Suprapubic skin (tissue), 4 donors: Measurements from ENCODE around the gene KCP. TPM values are rescaled to one million over a fixed set of nuclear protein-coding genes. Genes with fewer than 3 reads are reported as not detected.

Experiments used
- DNase-seq, 2 donors: peaks; one replicate each; pipeline ENCODE4 v3.0.0-alpha.2; 2019; ENCODE audit warnings: low spot score in 2 of 2
- H3K27ac ChIP-seq: fragments of 200-600 bp; sonication (generic); one replicate; pipeline ENCODE4 v1.5.1; 2019
- H3K27me3 ChIP-seq: fragments of 200-600 bp; sonication (generic); one replicate; pipeline ENCODE4 v1.5.1; 2019
- H3K36me3 ChIP-seq: fragments of 200-600 bp; sonication (generic); one replicate; pipeline ENCODE4 v1.5.1; 2019
- H3K4me1 ChIP-seq: fragments of 200-600 bp; sonication (generic); one replicate; pipeline ENCODE4 v1.5.1; 2019
- H3K4me3 ChIP-seq: fragments of 200-600 bp; sonication (generic); one replicate; pipeline ENCODE4 v1.5.1; 2019; ENCODE audit warnings: mild to moderate bottlenecking
- H3K9me3 ChIP-seq: fragments of 200-600 bp; sonication (generic); one replicate; pipeline ENCODE4 v1.5.1; 2019
- CTCF ChIP-seq, 2 donors: fragments of 200-600 bp in 1 of 2; fragments of 450-650 bp in 1 of 2; sonication (generic) in 1 of 2; IDR thresholded peaks; one replicate each; pipeline ENCODE4 v1.5.1; 2016 to 2019; ENCODE audit warnings: antibody characterized with exemption in 2 of 2, mild to moderate bottlenecking in 1 of 2, moderate library complexity in 1 of 2
- EP300 ChIP-seq: sonication (generic); formaldehyde crosslinking; IDR thresholded peaks from one replicate; pipeline ENCODE4 v1.6.1; 2017; ENCODE audit warnings: antibody characterized with exemption
- POLR2A ChIP-seq, 2 donors: fragments of 450-650 bp; IDR thresholded peaks; one replicate each; pipeline ENCODE4 v1.6.1; 2017; ENCODE audit warnings: antibody characterized with exemption in 2 of 2, mild to moderate bottlenecking in 2 of 2, moderate library complexity in 2 of 2
- POLR2AphosphoS5 ChIP-seq, 3 donors: sonication (generic); formaldehyde crosslinking; IDR thresholded peaks; one replicate each; pipeline ENCODE4 v1.6.1; 2017; ENCODE audit warnings: antibody characterized with exemption in 3 of 3
- WGBS: methylation state at CpG from one replicate; pipeline ENCODE4 v1.1.5; 2018; 5-methylcytosine and 5-hydroxymethylcytosine counted together
- total RNA-seq, 4 donors: library from RNA; depleted of rRNA; stranded (reverse); fragments of >200 nt; gene quantifications; one replicate each; pipeline ENCODE4 v1.1.0, GENCODE V29; 2016

The KCP gene
- total RNA-seq, 4 donors from 2014 or later, result 0.17 to 0.57 (median 0.36) TPM

GRCh38 chr7:128938544-128939074, 28.1 kb upstream of the KCP start:
- Histone ChIP-seq H3K27ac (peak overlapping the region; percentile 60), H3K27me3 (peaks cover 13% of the 10 kb centered on the region)
- WGBS, result under 1% methylated on average over 17 of the region's 30 CpGs

GRCh38 chr7:128937647-128938543, 27.4 kb upstream of the KCP start, which contains the start of gene IRF5:
TSS of gene IRF5 (plus strand) at chr7:128937927. CDS start at chr7:128942082, 4,155 bp downstream.
- H3K27ac ChIP-seq, result peak within 1 kb of the TSS; percentile 60
- H3K9me3 ChIP-seq, result no peaks in the 10 kb centered on the region
- peaks cover 27% of the 10 kb centered on the region for H3K4me1 ChIP-seq
- DNase-seq, result peak in 1 of 2 donors; percentile 78
- TF ChIP-seq CTCF (IDR thresholded peaks at IDR 0.05) (no peak), POLR2AphosphoS5 (IDR thresholded peaks at IDR 0.05) (no peak), POLR2A (IDR thresholded peaks at IDR 0.05) (no peak), EP300 (no peak)
- H3K4me3 ChIP-seq, result peak within 1 kb of the TSS; percentile 72
- 1% methylated on average over 51 of the region's 83 CpGs for WGBS
- H3K36me3 ChIP-seq, result no peaks in the 10 kb centered on the region
- H3K27me3 ChIP-seq, result peaks cover 16% of the 10 kb centered on the region

More at GRCh38 chr7:128938544-128939074, 28.1 kb upstream of the KCP start:
- Histone ChIP-seq H3K36me3 (no peaks in the 10 kb centered on the region), H3K9me3 (no peaks in the 10 kb centered on the region), H3K4me3 (peak overlapping the region; percentile 72), H3K4me1 (peaks cover 22% of the 10 kb centered on the region)
- peak in 1 of 2 donors; percentile 65 for DNase-seq
- no peak for TF ChIP-seq CTCF (IDR thresholded peaks at IDR 0.05)
- TF ChIP-seq POLR2AphosphoS5 (IDR thresholded peaks at IDR 0.05), result no peak
- TF ChIP-seq EP300, result no peak

GRCh38 chr7:128937271-128937646, 26.8 kb upstream of the KCP start:
- peak overlapping the region; percentile 60 for H3K27ac ChIP-seq
- TF ChIP-seq POLR2A (IDR thresholded peaks at IDR 0.05), result no peak
- TF ChIP-seq POLR2AphosphoS5 (IDR thresholded peaks at IDR 0.05), result no peak
- TF ChIP-seq CTCF (IDR thresholded peaks at IDR 0.05), result no peak
- no peak for TF ChIP-seq EP300
- WGBS, result 70% methylated on average over 10 of the region's 17 CpGs
- peaks cover 28% of the 10 kb centered on the region for H3K4me1 ChIP-seq
- no peaks in the 10 kb centered on the region for H3K9me3 ChIP-seq
- H3K27me3 ChIP-seq, result peaks cover 18% of the 10 kb centered on the region
- H3K36me3 ChIP-seq, result no peaks in the 10 kb centered on the region
- peak in 1 of 2 donors; percentile 72 for DNase-seq
- H3K4me3 ChIP-seq, result peak overlapping the region; percentile 72

- Histone ChIP-seq H3K4me1 (peaks cover 28% of the 10 kb centered on the region), H3K27me3 (peaks cover 18% of the 10 kb centered on the region), H3K9me3 (no peaks in the 10 kb centered on the region), H3K4me3 (no peak overlapping the region), H3K36me3 (no peaks in the 10 kb centered on the region), H3K27ac (no peak overlapping the region)
- 95% methylated on average over 4 of the region's 4 CpGs for whole genome bisulfite sequencing
- TF ChIP-seq POLR2A (IDR thresholded peaks at IDR 0.05) (no peak), EP300 (no peak), POLR2AphosphoS5 (IDR thresholded peaks at IDR 0.05) (no peak), CTCF (IDR thresholded peaks at IDR 0.05) (no peak)
- no peak for DNase-seq
Measured at GRCh38 chr7:128936798-128937197, 26.3 kb upstream of the KCP start.

GRCh38 chr7:128935342-128935730, 24.8 kb upstream of the KCP start:
- Histone ChIP-seq H3K36me3 (no peaks in the 10 kb centered on the region), H3K27me3 (peaks cover 18% of the 10 kb centered on the region), H3K4me3 (no peak overlapping the region), H3K27ac (no peak overlapping the region), H3K9me3 (no peaks in the 10 kb centered on the region), H3K4me1 (peaks cover 28% of the 10 kb centered on the region)
- TF ChIP-seq POLR2A (IDR thresholded peaks at IDR 0.05), result no peak
- TF ChIP-seq CTCF (IDR thresholded peaks at IDR 0.05), result no peak
- no peak for TF ChIP-seq EP300
- no peak for TF ChIP-seq POLR2AphosphoS5 (IDR thresholded peaks at IDR 0.05)
- peak in 1 of 2 donors; percentile 32 for DNase-seq
- WGBS, result 76% methylated on average over 6 of the region's 6 CpGs
